Neural crest cell (in vitro differentiated cells): ENCODE results near the gene TBXAS1. TPM values are rescaled to one million over a fixed set of nuclear protein-coding genes. Genes with fewer than 3 reads are reported as not detected.

Experiments
- DNase-seq: peaks from one replicate; pipeline ENCODE4 v3.0.0; 2021; ENCODE audit warnings: low read depth, mixed read lengths, low spot score
- H3K27ac Mint-ChIP-seq: one replicate; pipeline ENCODE4 v1.8.0; 2021; ENCODE audit warnings: mild to moderate bottlenecking, mixed read lengths; ENCODE audit not compliant: unreplicated experiment
- H3K27me3 Mint-ChIP-seq: 2 replicates; pipeline ENCODE4 v1.8.0; 2021; ENCODE audit warnings: low read depth, mild to moderate bottlenecking, mixed read lengths
- H3K36me3 Mint-ChIP-seq: 2 replicates; pipeline ENCODE4 v1.8.0; 2021; ENCODE audit warnings: low read depth, mild to moderate bottlenecking, mixed read lengths
- H3K4me1 Mint-ChIP-seq: 2 replicates; pipeline ENCODE4 v1.8.0; 2021; ENCODE audit warnings: mixed read lengths
- H3K4me3 Mint-ChIP-seq: one replicate; pipeline ENCODE4 v1.8.0; 2021; ENCODE audit warnings: mild to moderate bottlenecking, mixed read lengths
- H3K9me3 Mint-ChIP-seq: 2 replicates; pipeline ENCODE4 v1.8.0; 2021; ENCODE audit warnings: mixed read lengths
- total RNA-seq: library from RNA; stranded (reverse); gene quantifications from 2 replicates; pipeline ENCODE4 v1.2.1, GENCODE V29; 2021
- TF ChIP-seq, protein P1 (sequence below): fragments of 200-600 bp; sonication (generic); conservative IDR thresholded peaks from 2 replicates; pipeline ENCODE4 v1.5.0; 2021; ENCODE audit warnings: antibody characterized with exemption, mild to moderate bottlenecking

The TBXAS1 gene
- total RNA-seq, 1 donor from 2014 or later, result 5.7 TPM

DNA sequence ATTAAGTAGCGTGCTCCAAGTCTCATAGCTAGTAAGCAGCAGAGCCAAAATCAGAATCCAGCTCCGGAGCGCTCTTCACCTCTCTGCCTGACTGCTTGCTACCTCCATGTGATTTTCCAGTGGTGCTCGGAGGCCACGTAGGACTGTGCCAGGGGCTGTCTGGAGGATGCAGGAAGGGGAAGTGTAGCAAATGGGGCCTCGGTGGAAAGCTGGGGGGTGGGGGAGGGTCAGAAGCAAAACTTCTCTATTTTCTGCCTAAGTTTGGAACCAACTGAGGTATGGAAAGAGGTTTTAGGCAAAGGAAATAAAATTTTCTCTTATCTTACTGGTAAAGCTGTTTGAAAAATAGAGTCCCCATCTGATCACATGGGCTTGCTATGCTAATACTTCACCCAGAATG lies 108.7 kb downstream of the TBXAS1 start:
- H3K9me3 Mint-ChIP-seq, result no peaks in the 10 kb centered on the region
- TF ChIP-seq, protein P1, sequence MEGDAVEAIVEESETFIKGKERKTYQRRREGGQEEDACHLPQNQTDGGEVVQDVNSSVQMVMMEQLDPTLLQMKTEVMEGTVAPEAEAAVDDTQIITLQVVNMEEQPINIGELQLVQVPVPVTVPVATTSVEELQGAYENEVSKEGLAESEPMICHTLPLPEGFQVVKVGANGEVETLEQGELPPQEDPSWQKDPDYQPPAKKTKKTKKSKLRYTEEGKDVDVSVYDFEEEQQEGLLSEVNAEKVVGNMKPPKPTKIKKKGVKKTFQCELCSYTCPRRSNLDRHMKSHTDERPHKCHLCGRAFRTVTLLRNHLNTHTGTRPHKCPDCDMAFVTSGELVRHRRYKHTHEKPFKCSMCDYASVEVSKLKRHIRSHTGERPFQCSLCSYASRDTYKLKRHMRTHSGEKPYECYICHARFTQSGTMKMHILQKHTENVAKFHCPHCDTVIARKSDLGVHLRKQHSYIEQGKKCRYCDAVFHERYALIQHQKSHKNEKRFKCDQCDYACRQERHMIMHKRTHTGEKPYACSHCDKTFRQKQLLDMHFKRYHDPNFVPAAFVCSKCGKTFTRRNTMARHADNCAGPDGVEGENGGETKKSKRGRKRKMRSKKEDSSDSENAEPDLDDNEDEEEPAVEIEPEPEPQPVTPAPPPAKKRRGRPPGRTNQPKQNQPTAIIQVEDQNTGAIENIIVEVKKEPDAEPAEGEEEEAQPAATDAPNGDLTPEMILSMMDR, result no peak
- H3K4me1 Mint-ChIP-seq, result no peaks in the 10 kb centered on the region
- H3K27me3 Mint-ChIP-seq, result no peaks in the 10 kb centered on the region
- DNase-seq, result no peak
- no peaks in the 10 kb centered on the region for H3K36me3 Mint-ChIP-seq
- H3K4me3 Mint-ChIP-seq, result no peak overlapping the region
- H3K27ac Mint-ChIP-seq, result no peak overlapping the region

- Mint-ChIP-seq H3K27me3 (peaks cover 7% of the 10 kb centered on the region), H3K4me3 (no peak overlapping the region), H3K36me3 (no peaks in the 10 kb centered on the region), H3K4me1 (no peaks in the 10 kb centered on the region), H3K9me3 (peaks cover 4% of the 10 kb centered on the region), H3K27ac (no peak overlapping the region)
- TF ChIP-seq, protein P1, result no peak
- DNase-seq, result no peak
These were observed 111.8 kb downstream of the TBXAS1 start for GRCh38 chr7:139940866-139941265.

GRCh38 chr7:139941421-139941820 lies 112.4 kb downstream of the TBXAS1 start:
- Mint-ChIP-seq H3K4me3 (no peak overlapping the region), H3K27ac (no peak overlapping the region), H3K9me3 (peaks cover 6% of the 10 kb centered on the region), H3K27me3 (peaks cover 7% of the 10 kb centered on the region), H3K4me1 (no peaks in the 10 kb centered on the region), H3K36me3 (no peaks in the 10 kb centered on the region)
- TF ChIP-seq, protein P1, result no peak
- DNase-seq, result no peak

DNA sequence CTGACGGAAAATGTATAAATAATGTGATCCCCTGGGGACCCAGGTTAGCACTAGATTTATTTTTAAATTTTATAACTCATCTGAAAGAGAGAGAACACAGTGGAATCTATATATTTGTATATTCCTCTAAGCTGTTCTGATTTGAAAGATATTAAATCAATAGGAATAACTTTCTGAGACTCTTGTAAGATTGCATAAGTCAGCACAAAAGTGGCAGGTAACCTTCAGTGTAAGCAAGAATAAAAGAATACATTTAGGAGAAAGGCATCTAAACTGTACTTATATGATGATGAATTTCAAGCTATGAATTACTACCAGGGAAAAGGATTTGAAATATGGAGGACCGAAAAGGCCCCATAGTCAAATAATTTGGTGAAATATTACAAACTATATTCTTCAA lies 112.8 kb downstream of the TBXAS1 start:
- peaks cover 10% of the 10 kb centered on the region for H3K9me3 Mint-ChIP-seq
- peaks cover 7% of the 10 kb centered on the region for H3K27me3 Mint-ChIP-seq
- no peaks in the 10 kb centered on the region for H3K4me1 Mint-ChIP-seq
- H3K4me3 Mint-ChIP-seq, result no peak overlapping the region
- no peak for DNase-seq
- TF ChIP-seq, protein P1, result no peak
- no peak overlapping the region for H3K27ac Mint-ChIP-seq
- H3K36me3 Mint-ChIP-seq, result no peaks in the 10 kb centered on the region

- peaks cover 7% of the 10 kb centered on the region for H3K27me3 Mint-ChIP-seq
- DNase-seq, result no peak
- no peak overlapping the region for H3K4me3 Mint-ChIP-seq
- H3K27ac Mint-ChIP-seq, result no peak overlapping the region
- H3K36me3 Mint-ChIP-seq, result peaks cover 2% of the 10 kb centered on the region
- H3K9me3 Mint-ChIP-seq, result peaks cover 13% of the 10 kb centered on the region
- TF ChIP-seq, protein P1, result no peak
- H3K4me1 Mint-ChIP-seq, result no peaks in the 10 kb centered on the region
These were observed 113.6 kb downstream of the TBXAS1 start for GRCh38 chr7:139942636-139943035.

- no peak for DNase-seq
- H3K27me3 Mint-ChIP-seq, result peaks cover 7% of the 10 kb centered on the region
- peaks cover 13% of the 10 kb centered on the region for H3K9me3 Mint-ChIP-seq
- H3K27ac Mint-ChIP-seq, result no peak overlapping the region
- TF ChIP-seq, protein P1, result no peak
- H3K36me3 Mint-ChIP-seq, result peaks cover 2% of the 10 kb centered on the region
- H3K4me3 Mint-ChIP-seq, result no peak overlapping the region
- H3K4me1 Mint-ChIP-seq, result no peaks in the 10 kb centered on the region
These were observed 114.3 kb downstream of the TBXAS1 start for GRCh38 chr7:139943401-139943800.
